ENCODE data around the gene DPPA3. TPM values are rescaled to one million over a fixed set of nuclear protein-coding genes. Genes with fewer than 3 reads are reported as not detected.
"Not testable (repeated sequence)": the region's sequence is repeated elsewhere in the genome, so short reads cannot be mapped to it uniquely, and the experiment has no call there.

The DPPA3 gene
- not detected for total RNA-seq

- Histone ChIP-seq H3K27ac (ENCODE audit: low read depth, low read length) (no peak within 1 kb of the TSS), H3K4me3 (ENCODE audit: low read length in 3 of 3) (no peak within 1 kb of the TSS), H3K4me1 (ENCODE audit: control insufficient read depth in 3 of 3, insufficient read depth in 3 of 3, low read length in 3 of 3) (no peaks in the 10 kb centered on the region), H3K36me3 (ENCODE audit: control insufficient read depth in 3 of 3, insufficient read depth in 3 of 3, low read length in 3 of 3) (no peaks in the 10 kb centered on the region), H3K9me3 (ENCODE audit: control insufficient read depth in 3 of 3, low read length in 3 of 3) (no peaks in the 10 kb centered on the region), H3K9ac (ENCODE audit: low read depth in 1 of 3, low read length in 3 of 3) (no peak within 1 kb of the TSS), H3K27me3 (ENCODE audit: control insufficient read depth in 3 of 3, insufficient read depth in 3 of 3, low read length in 3 of 3) (no peaks in the 10 kb centered on the region)
These were observed at the start of gene DPPA3 for GRCh38 chr12:7711133-7711532. DPPA3 (plus strand) TSS chr12:7711433; CDS start chr12:7711571, 138 bp downstream.

- H3K4me1 ChIP-seq (ENCODE audit: control insufficient read depth in 3 of 3, insufficient read depth in 3 of 3, low read length in 3 of 3), result no peaks in the 10 kb centered on the region
- H3K36me3 ChIP-seq (ENCODE audit: control insufficient read depth in 3 of 3, insufficient read depth in 3 of 3, low read length in 3 of 3), result no peaks in the 10 kb centered on the region
- no peaks in the 10 kb centered on the region for H3K27me3 ChIP-seq (ENCODE audit: control insufficient read depth in 3 of 3, insufficient read depth in 3 of 3, low read length in 3 of 3)
- H3K27ac ChIP-seq (ENCODE audit: low read depth, low read length), result no peak overlapping the region
- no peak overlapping the region for H3K4me3 ChIP-seq (ENCODE audit: low read length in 3 of 3)
- H3K9ac ChIP-seq (ENCODE audit: low read depth in 1 of 3, low read length in 3 of 3), result no peak overlapping the region
- no peaks in the 10 kb centered on the region for H3K9me3 ChIP-seq (ENCODE audit: control insufficient read depth in 3 of 3, low read length in 3 of 3)
These were observed 49.5 kb upstream of the DPPA3 start for GRCh38 chr12:7661741-7662140.

GRCh38 chr12:7666595-7666994 lies 44.6 kb upstream of the DPPA3 start:
- Histone ChIP-seq H3K4me3 (ENCODE audit: low read length in 3 of 3) (no peak overlapping the region), H3K36me3 (ENCODE audit: control insufficient read depth in 3 of 3, insufficient read depth in 3 of 3, low read length in 3 of 3) (no peaks in the 10 kb centered on the region)

GRCh38 chr12:7667125-7667524 lies 44.1 kb upstream of the DPPA3 start:
- Histone ChIP-seq H3K36me3 (ENCODE audit: control insufficient read depth in 3 of 3, insufficient read depth in 3 of 3, low read length in 3 of 3) (no peaks in the 10 kb centered on the region), H3K4me3 (ENCODE audit: low read length in 3 of 3) (no peak overlapping the region), H3K27ac (ENCODE audit: low read depth, low read length) (no peak overlapping the region), H3K9me3 (ENCODE audit: control insufficient read depth in 3 of 3, low read length in 3 of 3) (no peaks in the 10 kb centered on the region), H3K27me3 (ENCODE audit: control insufficient read depth in 3 of 3, insufficient read depth in 3 of 3, low read length in 3 of 3) (no peaks in the 10 kb centered on the region), H3K4me1 (ENCODE audit: control insufficient read depth in 3 of 3, insufficient read depth in 3 of 3, low read length in 3 of 3) (no peaks in the 10 kb centered on the region), H3K9ac (ENCODE audit: low read depth in 1 of 3, low read length in 3 of 3) (no peak overlapping the region)

More at GRCh38 chr12:7666595-7666994, 44.6 kb upstream of the DPPA3 start:
- no peaks in the 10 kb centered on the region for H3K27me3 ChIP-seq (ENCODE audit: control insufficient read depth in 3 of 3, insufficient read depth in 3 of 3, low read length in 3 of 3)
- H3K27ac ChIP-seq (ENCODE audit: low read depth, low read length), result no peak overlapping the region
- no peaks in the 10 kb centered on the region for H3K9me3 ChIP-seq (ENCODE audit: control insufficient read depth in 3 of 3, low read length in 3 of 3)
- H3K9ac ChIP-seq (ENCODE audit: low read depth in 1 of 3, low read length in 3 of 3), result no peak overlapping the region
- no peaks in the 10 kb centered on the region for H3K4me1 ChIP-seq (ENCODE audit: control insufficient read depth in 3 of 3, insufficient read depth in 3 of 3, low read length in 3 of 3)

GRCh38 chr12:7668171-7668570 lies 43.1 kb upstream of the DPPA3 start:
- H3K4me1 ChIP-seq (ENCODE audit: control insufficient read depth in 3 of 3, insufficient read depth in 3 of 3, low read length in 3 of 3), result no peaks in the 10 kb centered on the region
- no peaks in the 10 kb centered on the region for H3K9me3 ChIP-seq (ENCODE audit: control insufficient read depth in 3 of 3, low read length in 3 of 3)
- no peak overlapping the region for H3K4me3 ChIP-seq (ENCODE audit: low read length in 3 of 3)

GRCh38 chr12:7675455-7675854 lies 35.8 kb upstream of the DPPA3 start:
- not testable (repeated sequence) for H3K27me3 ChIP-seq (ENCODE audit: control insufficient read depth in 3 of 3, insufficient read depth in 3 of 3, low read length in 3 of 3); H3K9ac ChIP-seq (ENCODE audit: low read depth in 1 of 3, low read length in 3 of 3); H3K4me1 ChIP-seq (ENCODE audit: control insufficient read depth in 3 of 3, insufficient read depth in 3 of 3, low read length in 3 of 3)

More at GRCh38 chr12:7668171-7668570, 43.1 kb upstream of the DPPA3 start:
- Histone ChIP-seq H3K27me3 (ENCODE audit: control insufficient read depth in 3 of 3, insufficient read depth in 3 of 3, low read length in 3 of 3) (no peaks in the 10 kb centered on the region), H3K27ac (ENCODE audit: low read depth, low read length) (no peak overlapping the region), H3K9ac (ENCODE audit: low read depth in 1 of 3, low read length in 3 of 3) (no peak overlapping the region), H3K36me3 (ENCODE audit: control insufficient read depth in 3 of 3, insufficient read depth in 3 of 3, low read length in 3 of 3) (no peaks in the 10 kb centered on the region)

GRCh38 chr12:7677432-7677888 lies 33.8 kb upstream of the DPPA3 start:
- H3K36me3 ChIP-seq (ENCODE audit: control insufficient read depth in 3 of 3, insufficient read depth in 3 of 3, low read length in 3 of 3); H3K9ac ChIP-seq (ENCODE audit: low read depth in 1 of 3, low read length in 3 of 3); H3K4me1 ChIP-seq (ENCODE audit: control insufficient read depth in 3 of 3, insufficient read depth in 3 of 3, low read length in 3 of 3); H3K27ac ChIP-seq (ENCODE audit: low read depth, low read length); H3K9me3 ChIP-seq (ENCODE audit: control insufficient read depth in 3 of 3, low read length in 3 of 3); H3K27me3 ChIP-seq (ENCODE audit: control insufficient read depth in 3 of 3, insufficient read depth in 3 of 3, low read length in 3 of 3); H3K4me3 ChIP-seq (ENCODE audit: low read length in 3 of 3): not testable (repeated sequence)

More at GRCh38 chr12:7675455-7675854, 35.8 kb upstream of the DPPA3 start:
- H3K27ac ChIP-seq (ENCODE audit: low read depth, low read length); H3K9me3 ChIP-seq (ENCODE audit: control insufficient read depth in 3 of 3, low read length in 3 of 3); H3K4me3 ChIP-seq (ENCODE audit: low read length in 3 of 3); H3K36me3 ChIP-seq (ENCODE audit: control insufficient read depth in 3 of 3, insufficient read depth in 3 of 3, low read length in 3 of 3): not testable (repeated sequence)

- Histone ChIP-seq H3K27ac (ENCODE audit: low read depth, low read length) (no peak overlapping the region), H3K9me3 (ENCODE audit: control insufficient read depth in 3 of 3, low read length in 3 of 3) (no peaks in the 10 kb centered on the region), H3K36me3 (ENCODE audit: control insufficient read depth in 3 of 3, insufficient read depth in 3 of 3, low read length in 3 of 3) (no peaks in the 10 kb centered on the region), H3K27me3 (ENCODE audit: control insufficient read depth in 3 of 3, insufficient read depth in 3 of 3, low read length in 3 of 3) (no peaks in the 10 kb centered on the region), H3K4me3 (ENCODE audit: low read length in 3 of 3) (no peak overlapping the region), H3K9ac (ENCODE audit: low read depth in 1 of 3, low read length in 3 of 3) (no peak overlapping the region), H3K4me1 (ENCODE audit: control insufficient read depth in 3 of 3, insufficient read depth in 3 of 3, low read length in 3 of 3) (no peaks in the 10 kb centered on the region)
These were observed 32.5 kb upstream of the DPPA3 start for GRCh38 chr12:7678744-7679143.

- Histone ChIP-seq H3K27ac (ENCODE audit: low read depth, low read length) (no peak overlapping the region), H3K9ac (ENCODE audit: low read depth in 1 of 3, low read length in 3 of 3) (no peak overlapping the region), H3K4me3 (ENCODE audit: low read length in 3 of 3) (no peak overlapping the region), H3K4me1 (ENCODE audit: control insufficient read depth in 3 of 3, insufficient read depth in 3 of 3, low read length in 3 of 3) (no peaks in the 10 kb centered on the region), H3K9me3 (ENCODE audit: control insufficient read depth in 3 of 3, low read length in 3 of 3) (no peaks in the 10 kb centered on the region), H3K36me3 (ENCODE audit: control insufficient read depth in 3 of 3, insufficient read depth in 3 of 3, low read length in 3 of 3) (no peaks in the 10 kb centered on the region), H3K27me3 (ENCODE audit: control insufficient read depth in 3 of 3, insufficient read depth in 3 of 3, low read length in 3 of 3) (no peaks in the 10 kb centered on the region)
These were observed 31.8 kb upstream of the DPPA3 start for GRCh38 chr12:7679251-7680045.

GRCh38 chr12:7681535-7681934 lies 29.7 kb upstream of the DPPA3 start:
- Histone ChIP-seq H3K9me3 (ENCODE audit: control insufficient read depth in 3 of 3, low read length in 3 of 3) (no peaks in the 10 kb centered on the region), H3K27me3 (ENCODE audit: control insufficient read depth in 3 of 3, insufficient read depth in 3 of 3, low read length in 3 of 3) (no peaks in the 10 kb centered on the region), H3K4me3 (ENCODE audit: low read length in 3 of 3) (no peak overlapping the region), H3K36me3 (ENCODE audit: control insufficient read depth in 3 of 3, insufficient read depth in 3 of 3, low read length in 3 of 3) (no peaks in the 10 kb centered on the region), H3K27ac (ENCODE audit: low read depth, low read length) (no peak overlapping the region), H3K9ac (ENCODE audit: low read depth in 1 of 3, low read length in 3 of 3) (no peak overlapping the region), H3K4me1 (ENCODE audit: control insufficient read depth in 3 of 3, insufficient read depth in 3 of 3, low read length in 3 of 3) (no peaks in the 10 kb centered on the region)

Data from skeletal muscle tissue (tissue), 4 donors.